DMS114 treated with DMSO at 0.1 percent for 48 hours (cell line): Measurements from ENCODE around the gene UBALD1.

Experiments
- DNase-seq: peaks from one replicate; lab custom pipeline; 2025; ENCODE audit not compliant: unreplicated experiment; lab: John Stamatoyannopoulos, UW

The UBALD1 gene

DNA sequence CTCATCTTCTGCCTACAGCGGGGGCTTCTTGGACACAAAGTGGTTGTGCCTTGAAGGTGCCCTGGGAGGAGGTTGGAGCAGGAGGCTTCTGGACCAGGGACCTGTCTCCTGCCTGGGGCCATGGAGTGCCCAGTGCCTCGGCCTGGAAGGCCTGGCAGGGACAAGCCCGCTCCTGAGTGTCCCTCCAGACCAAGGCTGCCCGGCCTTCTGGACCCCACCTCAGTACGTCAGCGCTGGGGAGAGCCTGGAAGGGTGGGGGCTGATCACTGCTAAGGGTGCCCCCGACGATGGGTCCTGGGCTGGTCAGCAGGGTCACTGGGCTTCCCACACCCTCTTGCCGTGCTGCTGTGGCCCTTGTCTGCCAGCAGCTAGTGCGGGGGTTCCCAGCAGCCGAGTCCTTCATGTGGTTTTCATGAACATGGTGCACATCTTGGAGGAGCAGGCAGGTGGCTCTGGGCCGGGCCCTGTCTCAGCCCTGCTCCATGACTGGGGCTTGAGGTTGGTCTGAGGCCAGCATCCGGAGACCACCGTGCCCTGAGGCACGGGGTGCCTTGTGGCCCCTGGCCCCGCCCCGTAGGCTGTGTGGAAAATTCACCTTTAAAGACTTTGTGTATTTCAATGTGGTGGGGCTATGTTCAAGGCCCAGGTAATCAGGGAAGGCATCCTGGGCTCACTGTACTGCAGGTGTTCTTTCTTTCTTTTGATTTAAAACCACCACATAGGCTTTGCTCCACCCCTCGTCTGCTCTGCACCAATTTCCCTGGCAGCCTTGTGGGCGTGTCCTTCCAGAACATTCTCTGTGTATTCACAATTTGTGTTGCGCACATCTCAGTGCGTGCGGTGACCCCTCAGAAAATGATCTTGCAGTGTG is 32.3 kb upstream of the UBALD1 start:
- no peak for DNase-seq

DNA sequence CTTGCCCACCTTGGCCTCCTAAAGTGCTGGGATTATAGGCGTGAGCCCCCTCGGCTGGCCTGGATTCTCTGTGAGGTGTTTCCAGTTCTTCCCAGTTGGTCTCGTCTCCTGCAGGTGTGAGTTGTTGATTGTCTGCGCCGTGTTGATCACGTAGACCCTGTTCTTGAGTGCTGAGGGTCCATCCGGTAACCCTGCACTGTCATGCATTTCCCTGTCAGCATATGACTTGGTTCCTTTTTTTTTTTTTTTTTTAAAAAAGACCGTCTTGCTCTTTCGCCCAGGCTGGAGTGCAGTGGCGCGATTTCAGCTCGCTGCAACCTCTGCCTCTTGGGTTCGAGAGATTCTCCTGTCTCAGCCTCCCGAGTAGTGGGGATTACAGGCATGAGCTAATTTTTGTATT is 27.2 kb upstream of the UBALD1 start:
- no peak for DNase-seq

DNA sequence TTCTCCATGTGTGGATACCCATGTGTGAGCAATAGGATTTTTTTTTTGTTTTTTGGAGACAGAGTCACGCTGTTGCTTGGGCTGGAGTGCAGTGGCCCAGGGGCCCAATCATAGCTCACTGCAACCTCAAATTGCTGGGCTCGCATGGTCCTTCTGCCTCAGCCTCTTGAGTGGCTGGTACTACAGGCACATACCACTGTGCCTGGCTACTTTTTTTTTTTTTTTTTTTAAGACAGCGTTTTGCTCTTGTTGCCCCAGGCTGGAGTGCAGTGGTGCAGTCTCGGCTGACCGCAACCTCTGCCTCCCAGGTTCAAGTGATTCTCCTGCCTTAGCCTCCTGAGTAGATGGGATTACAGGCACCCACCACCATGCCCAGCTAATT is 26.6 kb upstream of the UBALD1 start:
- DNase-seq = no peak

DNA sequence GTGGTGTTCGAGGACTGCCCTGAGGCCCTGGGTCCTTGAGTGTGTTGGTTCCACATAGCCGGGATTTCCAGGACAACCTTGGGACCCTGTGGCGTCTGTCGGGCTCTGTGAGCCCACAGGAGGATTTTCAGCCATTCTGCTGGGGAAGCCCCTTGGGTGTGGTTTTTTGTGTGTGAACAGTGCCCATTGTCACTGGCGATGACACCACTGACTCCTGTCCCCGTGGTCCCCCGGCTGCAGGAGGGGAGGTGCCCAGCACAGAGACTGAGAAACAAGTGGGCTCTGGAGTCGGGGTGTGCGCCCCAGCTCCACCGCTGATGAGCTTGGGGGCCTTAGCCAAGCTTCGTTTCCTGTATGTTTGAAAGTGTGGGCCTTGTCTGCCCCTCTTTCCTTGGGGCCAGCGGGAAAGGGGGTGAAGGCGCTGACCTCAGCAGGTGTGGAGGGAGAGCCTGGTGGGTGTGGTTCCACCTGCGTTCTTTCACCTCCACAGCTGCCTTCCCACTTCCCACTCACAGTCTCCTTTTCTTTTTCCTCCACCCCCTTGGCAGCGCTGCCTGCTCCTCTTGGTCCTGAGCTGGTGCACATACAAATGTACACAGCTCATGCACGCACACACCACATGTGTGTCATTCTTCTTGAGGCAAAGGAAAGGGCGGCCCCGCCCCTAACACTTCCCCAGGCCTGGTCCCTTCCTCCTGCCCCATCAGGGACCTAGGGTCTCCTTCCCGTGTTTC is 26.1 kb upstream of the UBALD1 start:
- no peak for DNase-seq

DNA sequence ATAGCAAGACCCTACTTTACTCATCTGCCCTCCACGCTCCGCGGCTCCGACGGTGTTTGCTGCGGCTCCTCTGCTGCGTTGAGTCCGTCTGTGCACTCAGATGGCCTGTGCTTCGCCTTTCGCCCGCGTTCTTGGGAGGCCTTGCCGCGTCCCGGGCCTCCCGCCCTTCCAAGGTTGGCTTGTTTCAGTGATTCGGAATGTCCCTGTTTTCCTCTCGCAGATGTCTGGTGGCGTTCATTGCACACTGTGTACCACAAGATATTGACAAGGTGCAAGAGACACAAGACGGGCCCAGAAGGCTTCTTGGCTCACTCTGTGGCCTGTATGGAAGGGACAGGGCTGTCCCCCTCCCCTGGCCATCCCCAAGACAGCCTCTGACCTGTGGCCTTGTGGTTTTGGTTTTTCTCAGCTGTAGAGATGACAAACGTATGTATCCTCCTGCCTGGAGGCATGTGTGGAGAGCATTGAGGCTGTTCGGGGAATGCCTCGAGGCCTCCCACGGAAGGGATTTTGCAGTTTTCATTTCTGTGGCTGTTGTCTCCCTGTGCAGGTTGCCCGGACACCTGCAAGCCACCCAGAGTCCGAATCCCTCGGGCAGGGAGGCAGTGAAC is 25.3 kb upstream of the UBALD1 start:
- no peak for DNase-seq

DNA sequence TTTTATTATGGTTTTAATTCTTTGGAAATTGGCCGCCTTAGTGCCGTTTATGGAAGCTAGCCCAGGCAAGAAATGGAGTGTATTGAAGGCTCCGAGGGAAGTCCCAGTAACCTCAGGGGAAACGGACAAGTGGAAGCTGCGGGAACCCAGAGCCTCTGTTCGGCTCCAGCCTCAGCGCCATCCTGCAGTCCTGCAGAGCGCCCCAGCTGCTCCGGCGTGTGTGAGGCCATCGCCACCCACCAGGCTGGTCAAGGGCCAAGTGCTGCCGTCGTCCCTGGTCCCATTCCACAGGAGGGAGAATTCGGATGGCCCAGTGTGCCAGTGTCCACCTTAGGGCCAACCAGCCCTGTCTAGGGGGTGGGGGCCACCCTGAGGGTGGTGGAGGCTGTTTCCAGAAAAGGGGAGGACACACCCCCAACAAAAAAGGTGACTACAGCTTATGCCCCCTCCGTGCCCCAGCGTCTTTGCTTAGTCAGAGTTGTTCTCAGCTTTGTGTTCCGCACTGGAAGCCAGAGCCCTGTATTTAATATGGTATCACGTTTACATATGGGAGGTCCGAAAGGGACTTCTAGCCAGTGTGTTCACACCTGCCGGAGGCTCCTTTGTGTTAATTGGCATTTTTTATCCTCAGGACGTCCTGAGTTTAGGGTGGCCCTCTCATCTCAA is 22.9 kb upstream of the UBALD1 start:
- DNase-seq = no peak

DNA sequence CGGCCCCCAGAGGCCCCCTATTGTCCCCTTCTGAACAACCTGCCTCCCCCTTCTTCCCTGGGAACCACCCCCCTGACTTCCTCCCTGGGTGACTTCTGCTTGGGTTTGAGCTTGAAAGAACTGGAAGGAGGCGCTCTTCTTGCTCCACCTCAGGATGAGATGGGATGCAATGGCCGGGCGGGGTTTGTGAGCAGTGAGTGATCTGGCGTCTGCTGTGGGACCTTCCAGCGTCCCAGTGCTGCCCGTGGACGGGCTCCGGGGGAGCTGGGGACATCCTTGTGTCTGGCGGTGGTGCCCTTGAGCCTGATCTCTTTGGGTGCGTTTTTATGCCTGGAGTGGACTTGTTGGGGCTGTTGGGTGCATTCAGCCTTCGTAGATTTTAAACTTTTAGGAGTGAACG is 21.5 kb upstream of the UBALD1 start:
- DNase-seq = no peak

DNA sequence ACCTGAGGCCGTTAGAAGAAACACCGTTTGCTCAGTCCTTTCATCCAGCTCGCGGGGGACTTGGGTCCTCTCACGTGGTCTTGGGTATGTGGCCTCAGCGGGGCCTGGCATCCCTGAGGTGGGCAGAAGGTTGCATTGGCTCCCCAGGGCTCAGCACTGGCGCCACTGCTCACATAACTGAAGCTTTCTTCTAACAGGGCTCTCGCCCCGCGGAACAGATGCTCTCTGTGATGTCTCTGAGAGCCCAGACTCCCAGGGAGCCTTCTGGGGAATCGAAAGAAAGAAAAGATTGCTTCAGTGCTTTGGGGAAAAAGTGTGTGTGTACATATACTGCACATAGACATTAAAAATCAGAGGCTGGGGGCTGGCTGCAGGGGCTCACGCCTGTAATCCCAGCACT is 20.1 kb upstream of the UBALD1 start:
- no peak for DNase-seq

DNA sequence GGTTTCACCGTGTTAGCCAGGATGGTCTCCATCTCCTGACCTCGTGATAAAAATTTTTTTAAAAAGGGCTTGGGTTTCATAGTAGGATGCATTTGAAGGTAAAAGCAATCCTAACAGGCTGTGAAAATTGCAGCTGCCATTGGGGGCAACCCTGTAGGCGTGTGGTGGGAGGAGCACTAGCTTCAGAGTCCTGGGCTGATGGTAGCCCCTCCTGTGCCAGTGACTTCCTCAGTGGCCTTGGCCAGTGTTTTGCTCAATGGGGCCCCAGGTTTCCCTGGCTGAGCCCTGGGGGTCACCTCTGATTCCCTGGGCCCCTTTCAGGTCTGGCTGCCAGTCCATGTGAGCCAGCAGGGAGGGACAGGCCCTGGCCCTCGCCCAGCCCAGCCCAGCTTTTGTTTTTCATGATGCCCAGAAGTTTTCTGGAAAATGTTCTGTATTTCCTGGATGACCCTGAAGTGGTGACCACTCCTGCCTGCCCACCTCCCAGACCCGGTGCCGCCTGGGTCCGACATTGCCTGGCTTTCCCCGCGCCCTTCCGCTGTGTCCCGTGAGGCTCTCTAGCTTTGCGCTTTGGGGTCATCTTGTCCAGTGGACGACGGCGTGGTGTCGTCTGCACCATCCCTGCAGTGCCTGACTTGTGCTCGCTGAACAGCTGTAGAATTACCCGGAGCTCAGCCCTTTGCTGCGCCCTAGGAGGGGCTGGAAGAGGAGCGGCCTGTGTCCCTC is 19.4 kb upstream of the UBALD1 start:
- DNase-seq = no peak

DNA sequence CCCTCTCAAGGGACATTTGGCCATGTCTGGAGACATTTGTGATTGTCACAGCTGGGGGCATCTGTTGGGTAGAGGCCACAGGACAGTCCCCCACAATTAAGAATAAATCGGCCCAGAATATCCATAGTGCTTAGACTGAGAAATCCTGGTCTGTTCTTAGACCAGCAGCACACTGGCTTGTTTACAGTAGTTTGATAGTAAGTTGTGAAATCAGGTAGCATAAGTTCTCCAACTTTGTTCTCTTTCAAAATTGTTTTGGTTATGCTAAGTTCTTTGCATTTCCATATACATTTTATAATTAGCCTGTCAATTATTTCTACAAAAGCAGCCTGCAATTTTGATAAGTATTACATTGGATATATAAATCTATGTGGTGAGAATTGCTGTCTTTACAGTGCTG is 16.8 kb upstream of the UBALD1 start:
- no peak for DNase-seq

DNA sequence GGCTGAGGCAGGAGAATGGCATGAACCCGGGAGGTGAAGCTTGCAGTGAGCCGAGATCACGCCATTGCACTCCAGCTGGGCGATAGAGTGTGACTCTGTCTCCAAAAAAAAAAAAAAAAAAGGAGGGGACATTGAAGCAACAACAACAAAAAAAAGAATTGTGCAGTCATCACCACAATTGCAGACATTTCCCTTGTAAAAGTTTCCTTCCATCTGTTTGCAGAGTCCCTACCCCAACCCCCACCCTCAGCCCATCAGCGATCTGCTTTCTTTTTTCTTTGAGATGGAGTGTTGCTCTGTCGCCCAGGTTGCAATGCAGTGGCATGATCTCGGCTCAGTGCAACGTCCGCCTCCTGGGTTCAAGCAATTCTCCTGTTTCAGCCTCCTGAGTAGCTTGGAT is 13.6 kb upstream of the UBALD1 start:
- DNase-seq = no peak

DNA sequence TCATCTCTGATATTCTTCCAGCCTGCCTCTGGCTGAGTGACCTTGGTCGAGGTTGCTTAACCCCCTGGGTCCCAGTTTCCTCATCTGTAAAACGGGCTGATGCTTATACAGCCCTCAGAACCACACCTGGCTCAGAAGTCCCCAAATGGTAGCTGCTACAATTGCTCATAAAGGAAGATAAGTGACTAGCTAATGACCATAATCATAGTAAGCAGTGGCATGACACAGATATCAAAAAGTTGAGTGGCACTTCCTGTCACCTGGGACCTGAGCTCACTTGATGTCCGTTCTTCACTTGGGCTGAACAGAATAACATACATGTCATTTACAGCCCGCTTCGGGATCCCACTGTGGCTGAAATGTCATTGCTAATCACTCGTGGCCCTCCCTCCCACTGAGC is 11.7 kb upstream of the UBALD1 start:
- DNase-seq = no peak

DNA sequence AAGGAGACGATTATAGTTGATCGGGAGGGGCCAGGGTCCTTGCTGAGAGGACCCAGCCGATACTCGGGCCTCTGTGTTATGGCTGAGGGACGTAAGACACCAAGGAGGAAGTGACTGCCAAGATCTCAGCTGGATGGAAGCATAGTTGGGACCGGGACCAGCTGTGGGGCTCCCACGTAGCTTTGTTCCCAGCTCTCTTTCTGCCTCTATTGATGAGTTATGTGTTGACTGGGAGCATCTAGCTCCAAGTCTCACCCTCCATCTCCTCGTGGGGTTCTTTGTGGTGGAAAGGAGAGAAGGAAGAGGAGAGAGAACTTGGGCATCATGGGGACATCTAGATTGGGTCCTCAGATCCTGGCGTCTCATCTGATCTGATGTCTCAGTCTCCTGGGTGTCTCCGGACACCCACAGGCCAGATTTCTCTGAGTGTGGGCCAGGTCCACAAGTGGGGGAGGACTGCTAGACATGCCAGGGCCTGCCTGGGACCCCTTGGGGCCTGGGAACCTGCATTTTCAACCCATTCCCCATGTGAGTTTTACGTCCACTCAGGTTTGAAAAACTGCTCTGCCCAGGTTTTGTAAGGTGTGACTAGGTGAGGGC is 11.0 kb upstream of the UBALD1 start:
- DNase-seq = no peak

DNA sequence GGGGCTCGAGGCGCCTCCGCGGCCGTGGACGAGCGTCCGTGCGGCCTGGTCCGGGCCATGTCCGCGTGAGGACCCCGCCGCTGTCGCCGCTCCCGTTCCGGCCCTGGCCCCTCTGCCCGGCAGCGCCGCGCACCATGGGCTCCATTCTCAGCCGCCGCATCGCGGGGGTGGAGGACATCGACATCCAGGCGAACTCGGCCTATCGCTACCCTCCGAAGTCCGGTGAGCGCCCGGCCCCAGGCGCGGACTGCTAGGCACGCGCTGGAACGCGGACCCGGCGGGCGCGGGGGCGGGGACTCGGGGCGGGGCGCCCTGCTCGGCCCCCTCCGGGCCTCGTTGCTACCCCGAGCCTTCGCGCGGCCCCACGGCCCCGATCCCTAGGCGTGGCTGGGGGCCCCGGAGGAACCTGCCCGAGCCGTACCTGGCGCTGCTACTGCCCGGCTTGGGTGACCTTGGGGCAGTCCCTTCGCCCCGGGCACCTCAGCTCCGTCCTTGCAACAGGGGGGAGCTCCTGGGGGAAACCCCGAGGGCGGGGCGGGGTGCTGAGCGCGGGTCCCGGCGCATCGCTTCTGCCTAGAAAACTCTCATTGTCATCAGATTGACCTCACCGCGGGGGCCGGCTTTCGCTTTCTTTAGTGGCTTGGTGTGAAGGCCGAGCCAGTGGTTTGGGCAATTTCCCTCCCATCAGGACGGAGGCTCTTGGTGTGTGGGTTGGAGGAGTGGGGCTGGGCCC is 10.3 kb upstream of the UBALD1 start:
- DNase-seq = no peak

DNA sequence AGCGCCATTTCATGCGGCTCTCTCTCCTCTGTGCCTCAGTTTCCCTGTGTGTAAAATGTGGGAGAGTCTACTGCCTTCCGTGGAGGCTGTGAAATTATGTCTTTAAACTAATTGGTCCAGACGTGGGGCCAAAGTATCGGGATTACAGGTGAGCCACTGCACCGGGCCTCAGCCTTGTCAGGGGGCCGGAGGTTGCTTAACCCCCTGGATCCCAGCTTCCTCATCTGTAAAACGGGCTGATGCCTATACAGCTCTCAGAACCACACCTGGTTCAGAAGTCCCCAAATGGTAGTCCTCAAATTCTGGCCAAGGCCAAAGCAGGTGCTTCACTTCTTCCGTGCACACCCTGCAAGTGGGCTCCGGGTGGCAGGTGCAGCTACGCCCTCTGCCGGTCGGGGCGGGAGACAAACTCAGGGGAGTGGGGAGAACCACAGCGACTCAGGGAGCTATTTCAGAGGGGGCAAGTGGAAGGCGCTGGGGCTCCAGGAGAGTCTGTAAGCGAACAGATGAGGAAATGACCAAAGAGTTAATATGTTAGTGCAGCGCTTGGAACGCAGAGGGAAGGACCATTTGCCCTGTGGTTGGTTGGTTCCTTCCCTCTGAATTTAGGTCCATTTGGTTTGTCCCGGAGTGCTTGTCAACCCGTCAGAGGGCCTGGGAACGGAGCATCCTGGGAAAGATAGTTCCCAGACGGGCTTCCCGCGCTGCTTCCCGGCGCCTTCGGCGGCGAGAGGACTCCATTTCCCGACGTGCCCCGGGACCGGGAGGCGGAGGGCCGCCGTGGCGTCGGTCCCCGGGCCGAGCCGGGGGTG is 9.5 kb upstream of the UBALD1 start, which contains the start of gene MGRN1:
TSS of gene MGRN1 (plus strand) at position 812 of the 812 bp plus-strand sequence. CDS start 135 bp downstream, outside the sequence.
- peak; percentile 89 for DNase-seq

DNA sequence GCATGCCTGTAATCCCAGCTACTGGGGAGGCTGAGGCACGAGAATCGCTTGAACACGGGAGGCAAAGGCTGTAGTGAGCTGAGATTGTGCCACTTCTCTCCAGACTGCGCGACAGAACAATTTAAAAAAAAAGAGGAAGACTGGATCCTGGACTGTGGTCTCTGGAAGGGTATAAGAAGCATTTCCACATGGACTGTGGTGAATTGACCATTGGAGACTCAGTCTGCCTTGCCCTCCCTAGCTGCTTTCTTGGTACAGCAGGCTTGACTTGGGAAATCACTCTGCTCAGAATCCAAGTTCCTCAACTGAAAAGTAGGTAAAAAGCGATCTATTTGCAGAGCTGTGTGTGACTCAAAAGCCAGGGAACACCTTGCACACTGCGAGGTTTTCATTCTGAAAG is 8.9 kb upstream of the UBALD1 start:
- DNase-seq = no peak

DNA sequence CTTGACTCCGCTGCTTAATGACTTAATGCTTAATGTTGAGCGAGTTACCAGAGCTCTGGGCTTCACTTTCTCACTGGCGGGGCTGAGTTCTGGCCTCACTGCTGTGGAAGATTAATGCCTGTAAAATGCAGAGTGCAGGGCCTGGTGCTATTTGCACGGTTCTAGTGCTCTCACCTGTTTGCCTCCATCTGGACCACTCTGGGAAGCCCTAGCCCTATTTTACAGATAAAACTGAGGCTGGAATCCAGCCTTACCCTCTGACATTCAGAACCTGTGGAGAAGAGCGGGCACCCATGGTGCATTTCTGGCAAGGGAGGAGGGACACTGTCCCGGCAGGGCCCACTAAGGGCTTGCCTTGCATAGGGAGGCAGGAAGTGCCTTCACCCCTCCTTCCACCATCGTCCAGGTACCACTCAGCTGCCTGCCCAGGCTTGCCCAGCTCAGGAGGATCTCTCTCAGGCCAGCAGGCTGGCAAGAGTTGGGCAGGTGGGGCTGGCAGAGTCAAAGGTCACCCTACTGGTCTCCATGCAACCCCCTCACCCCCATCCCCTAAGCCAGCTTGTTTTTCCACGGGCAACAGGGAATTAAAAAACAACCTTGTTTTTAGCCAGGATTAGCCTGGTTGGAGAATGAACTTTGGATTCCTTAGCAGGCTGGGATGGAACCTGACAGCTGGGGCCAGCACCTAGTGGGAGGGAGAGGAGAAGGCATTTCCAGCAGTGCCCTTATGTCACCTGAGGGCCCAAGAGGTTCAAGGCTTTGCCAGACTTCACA is 4.1 kb upstream of the UBALD1 start:
- DNase-seq = no peak

DNA sequence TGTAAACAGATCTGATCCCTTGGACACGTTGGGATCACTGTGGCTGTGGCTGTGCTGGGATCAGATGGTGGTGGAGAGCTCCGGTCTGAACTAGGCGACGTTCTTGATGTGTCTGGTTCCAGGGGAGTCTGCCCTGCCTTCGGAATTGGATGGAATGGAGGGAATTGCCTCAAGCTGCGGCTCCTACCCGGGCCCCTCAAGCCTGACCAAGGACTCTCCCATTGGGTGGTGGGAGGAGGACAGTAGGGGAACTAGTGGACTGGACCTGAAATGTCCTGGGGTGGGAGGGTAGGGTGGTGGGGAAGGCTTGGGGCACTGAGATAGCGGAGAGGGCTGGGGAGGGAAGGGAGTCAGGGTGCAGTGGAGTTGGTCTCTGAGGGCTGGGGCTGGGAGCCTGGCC is 3.2 kb upstream of the UBALD1 start:
- DNase-seq = no peak
